Naive thymus-derived CD8-positive, alpha-beta T cell (primary cell): ENCODE measurements around the gene HM13. TPM values are rescaled to one million over a fixed set of nuclear protein-coding genes. Genes with fewer than 3 reads are reported as not detected.
"Not testable (repeated sequence)": the region's sequence is repeated elsewhere in the genome, so short reads cannot be mapped to it uniquely, and the experiment has no call there.

ENCODE experiments used
- ATAC-seq, 2 donors: fragments of 150-1000 bp; cut with Tn5 transposase in 1 of 2; sonication (Bioruptor Pico), chemical (Tn5 transposase) in 1 of 2; 1 replicate in 1 of 2; 2 replicates in 1 of 2; pipeline ENCODE4 v1.10.0; 2021; ENCODE audit warnings: mild to moderate bottlenecking in 2 of 2, moderate library complexity in 2 of 2
- POLR2A ChIA-PET: fragments of 350-600 bp; sonication (Branson Sonifier 250); formaldehyde crosslinking; loops from one replicate; lab custom pipeline; 2021; ENCODE audit warnings: antibody characterized with exemption; lab: Charles Lee
- DNase-seq, 10 donors: peaks; one replicate each; pipeline versions ENCODE4 v3.0.0 to v3.0.0-alpha.2; 2020 to 2022
- H3K27ac Mint-ChIP-seq, 10 donors: one replicate each; pipeline ENCODE4 v1.8.0; 2020 to 2022; ENCODE audit warnings: mild to moderate bottlenecking in 10 of 10, mixed read lengths in 10 of 10, moderate library complexity in 4 of 10, inconsistent platforms in 1 of 10
- H3K27me3 Mint-ChIP-seq, 5 donors: one replicate each; pipeline ENCODE4 v1.8.0; 2021 to 2022; ENCODE audit warnings: mixed read lengths in 5 of 5
- H3K36me3 Mint-ChIP-seq, 3 donors: one replicate each; pipeline ENCODE4 v1.8.0; 2020 to 2022; ENCODE audit warnings: mixed read lengths in 3 of 3, mild to moderate bottlenecking in 2 of 3, inconsistent platforms in 1 of 3
- H3K4me1 Mint-ChIP-seq, 4 donors: one replicate each; pipeline ENCODE4 v1.8.0; 2021 to 2022; ENCODE audit warnings: mixed read lengths in 4 of 4
- H3K4me3 Mint-ChIP-seq, 10 donors: one replicate each; pipeline ENCODE4 v1.8.0; 2020 to 2022; ENCODE audit warnings: mild to moderate bottlenecking in 10 of 10, mixed read lengths in 10 of 10, moderate library complexity in 6 of 10, inconsistent platforms in 1 of 10
- H3K9me3 Mint-ChIP-seq, 9 donors: one replicate each; pipeline ENCODE4 v1.8.0; 2020 to 2022; ENCODE audit warnings: mixed read lengths in 9 of 9, mild to moderate bottlenecking in 3 of 9, inconsistent platforms in 1 of 9, moderate library complexity in 1 of 9
- polyA plus RNA-seq, 3 donors: library from polyadenylated mRNA; unstranded; fragments of 300-500 nt; fragmentation: Illumina TruSeq; gene quantifications; one replicate each; pipeline ENCODE4 v1.2.3, GENCODE V29; 2021
- total RNA-seq, 8 experiments: library from RNA in 2 of 8; stranded (reverse) in 2 of 8; gene quantifications; one replicate each; pipeline ENCODE4 v1.2.3 and lab custom pipeline; 2021 to 2026

Gene HM13
- total and polyA plus RNA-seq, 5 experiments from 2014 or later: 96.5 to 115 (median 109) TPM

GRCh38 chr20:31485450-31486339 lies 28.5 kb upstream of the HM13 start:
- H3K4me3 Mint-ChIP-seq: no peak overlapping the region
- no peak for ATAC-seq
- H3K4me1 Mint-ChIP-seq: peaks cover 0 to 11% (median 4%) of the 10 kb centered on the region in 4 donors
- no peak for DNase-seq
- H3K27me3 Mint-ChIP-seq: peaks cover 13 to 55% (median 35%) of the 10 kb centered on the region in 5 donors
- H3K36me3 Mint-ChIP-seq: peaks cover 0 to 2% (median 0%) of the 10 kb centered on the region in 3 donors
- POLR2A ChIA-PET: no interaction called here
- no peaks in the 10 kb centered on the region for H3K9me3 Mint-ChIP-seq
- peak overlapping the region in 1 of 10 donors; percentile 21 for H3K27ac Mint-ChIP-seq

GRCh38 chr20:31488115-31488514 lies 26.1 kb upstream of the HM13 start:
- H3K27ac Mint-ChIP-seq: no peak overlapping the region
- no peaks in the 10 kb centered on the region for H3K9me3 Mint-ChIP-seq
- no peak overlapping the region for H3K4me3 Mint-ChIP-seq
- DNase-seq (no peak), ATAC-seq (no peak)
- peaks cover 10 to 33% (median 18%) of the 10 kb centered on the region in 5 donors for H3K27me3 Mint-ChIP-seq
- peaks cover 0 to 2% (median 0%) of the 10 kb centered on the region in 3 donors for H3K36me3 Mint-ChIP-seq
- POLR2A ChIA-PET: no interaction called here
- peaks cover 0 to 11% (median 2%) of the 10 kb centered on the region in 4 donors for H3K4me1 Mint-ChIP-seq

- ATAC-seq (no peak), DNase-seq (no peak)
- peaks cover 0 to 2% (median 0%) of the 10 kb centered on the region in 3 donors for H3K36me3 Mint-ChIP-seq
- no peaks in the 10 kb centered on the region for H3K9me3 Mint-ChIP-seq
- H3K4me1 Mint-ChIP-seq: peaks cover 0 to 11% (median 2%) of the 10 kb centered on the region in 4 donors
- peaks cover 13 to 35% (median 21%) of the 10 kb centered on the region in 5 donors for H3K27me3 Mint-ChIP-seq
- no peak overlapping the region for H3K27ac Mint-ChIP-seq
- POLR2A ChIA-PET: no interaction called here
- H3K4me3 Mint-ChIP-seq: no peak overlapping the region
Observed at GRCh38 chr20:31489152-31489551, 25.1 kb upstream of the HM13 start.

- Mint-ChIP-seq H3K9me3 (no peaks in the 10 kb centered on the region), H3K4me3 (no peak overlapping the region), H3K27ac (no peak overlapping the region), H3K36me3 (no peaks in the 10 kb centered on the region), H3K4me1 (peaks cover 0 to 3% (median 0%) of the 10 kb centered on the region in 4 donors), H3K27me3 (peaks cover 12 to 35% (median 15%) of the 10 kb centered on the region in 5 donors)
- ATAC-seq: no peak
- no peak for DNase-seq
- POLR2A ChIA-PET: no interaction called here
Observed at GRCh38 chr20:31490752-31491151, 23.5 kb upstream of the HM13 start.

GRCh38 chr20:31494131-31494530 lies 20.1 kb upstream of the HM13 start:
- Mint-ChIP-seq H3K4me1 (no peaks in the 10 kb centered on the region), H3K27ac (no peak overlapping the region), H3K9me3 (no peaks in the 10 kb centered on the region), H3K4me3 (no peak overlapping the region), H3K27me3 (peaks cover 15 to 33% (median 16%) of the 10 kb centered on the region in 5 donors), H3K36me3 (peaks cover 0 to 2% (median 0%) of the 10 kb centered on the region in 3 donors)
- DNase-seq (no peak), ATAC-seq (no peak)
- POLR2A ChIA-PET: no interaction called here

GRCh38 chr20:31496761-31497295 lies 17.4 kb upstream of the HM13 start:
- no peak overlapping the region for H3K27ac Mint-ChIP-seq
- no peak overlapping the region for H3K4me3 Mint-ChIP-seq
- H3K27me3 Mint-ChIP-seq: peaks cover 14 to 33% (median 15%) of the 10 kb centered on the region in 5 donors
- H3K36me3 Mint-ChIP-seq: peaks cover 0 to 2% (median 0%) of the 10 kb centered on the region in 3 donors
- POLR2A ChIA-PET: no interaction called here
- no peaks in the 10 kb centered on the region for H3K9me3 Mint-ChIP-seq
- no peaks in the 10 kb centered on the region for H3K4me1 Mint-ChIP-seq
- DNase-seq (no peak), ATAC-seq (no peak)

GRCh38 chr20:31497838-31498540 lies 16.3 kb upstream of the HM13 start:
- Mint-ChIP-seq H3K36me3 (peaks cover 0 to 2% (median 0%) of the 10 kb centered on the region in 3 donors), H3K9me3 (no peaks in the 10 kb centered on the region), H3K27ac (no peak overlapping the region), H3K4me1 (peaks cover 0 to 6% (median 2%) of the 10 kb centered on the region in 4 donors), H3K27me3 (peaks cover 13 to 33% (median 15%) of the 10 kb centered on the region in 5 donors), H3K4me3 (no peak overlapping the region)
- DNase-seq: no peak
- no peak for ATAC-seq
- POLR2A ChIA-PET: no interaction called here

- H3K4me3 Mint-ChIP-seq: no peak overlapping the region
- H3K9me3 Mint-ChIP-seq: no peaks in the 10 kb centered on the region
- peaks cover 5 to 37% (median 16%) of the 10 kb centered on the region in 5 donors for H3K27me3 Mint-ChIP-seq
- peaks cover 0 to 2% (median 0%) of the 10 kb centered on the region in 3 donors for H3K36me3 Mint-ChIP-seq
- POLR2A ChIA-PET: no interaction called here
- no peak for DNase-seq
- no peak for ATAC-seq
- H3K27ac Mint-ChIP-seq: no peak overlapping the region
- peaks cover 5 to 16% (median 7%) of the 10 kb centered on the region in 4 donors for H3K4me1 Mint-ChIP-seq
Observed at GRCh38 chr20:31500527-31500926, 13.7 kb upstream of the HM13 start.

- not testable (repeated sequence) for H3K9me3 Mint-ChIP-seq, H3K36me3 Mint-ChIP-seq
- Mint-ChIP-seq H3K4me1 (peaks cover 5 to 16% (median 7%) of the 10 kb centered on the region in 4 donors), H3K4me3 (peak overlapping the region in 1 of 10 donors; percentile 32), H3K27ac (peak overlapping the region in 3 of 10 donors; percentile 11 to 21 (median 16)), H3K27me3 (peaks cover 0 to 27% (median 11%) of the 10 kb centered on the region in 5 donors)
- ATAC-seq: peak; percentile 98 to 100
- peak; percentile 51 to 86 (median 68) for DNase-seq
- POLR2A ChIA-PET: interaction anchor here (1.2 kb wide), 1 partner anchor 39 kb away, joined by 5 read pairs; no protein-coding TSS in a partner anchor
Observed at GRCh38 chr20:31502884-31503673, 11.2 kb upstream of the HM13 start.

- Mint-ChIP-seq H3K9me3 (peaks cover 0 to 2% (median 0%) of the 10 kb centered on the region in 9 donors), H3K4me1 (peaks cover 5 to 16% (median 7%) of the 10 kb centered on the region in 4 donors), H3K27me3 (peaks cover 0 to 39% (median 16%) of the 10 kb centered on the region in 5 donors), H3K27ac (no peak overlapping the region), H3K36me3 (peaks cover 0 to 6% (median 2%) of the 10 kb centered on the region in 3 donors), H3K4me3 (no peak overlapping the region)
- ATAC-seq: no peak
- POLR2A ChIA-PET: no interaction called here
- no peak for DNase-seq
Observed at GRCh38 chr20:31505903-31506302, 8.3 kb upstream of the HM13 start.

- no peak overlapping the region for H3K4me3 Mint-ChIP-seq
- peaks cover 1 to 4% (median 2%) of the 10 kb centered on the region in 4 donors for H3K4me1 Mint-ChIP-seq
- POLR2A ChIA-PET: no interaction called here
- H3K36me3 Mint-ChIP-seq: peaks cover 0 to 6% (median 2%) of the 10 kb centered on the region in 3 donors
- ATAC-seq: no peak
- H3K27me3 Mint-ChIP-seq: peaks cover 0 to 33% (median 15%) of the 10 kb centered on the region in 5 donors
- peak overlapping the region in 2 of 10 donors; percentile 33 to 73 for H3K27ac Mint-ChIP-seq
- no peak for DNase-seq
- peaks cover 0 to 2% (median 0%) of the 10 kb centered on the region in 9 donors for H3K9me3 Mint-ChIP-seq
Observed at GRCh38 chr20:31508517-31509244, 5.6 kb upstream of the HM13 start.
